GM12878 (cell line): ENCODE results near the gene BEST4. TPM values are rescaled to one million over a fixed set of nuclear protein-coding genes. Genes with fewer than 3 reads are reported as not detected.

Experiments
- ATAC-seq: fragments of 200-7000 bp; cut with Tn5 transposase; 3 replicates; pipeline ENCODE4 v1.9.1; 2020; ENCODE audit warnings: mild to moderate bottlenecking, moderate library complexity
- BruUV-seq: library from RNA; stranded (reverse); fragments of 400-500 nt; replicated peaks from 2 replicates; lab custom pipeline; 2021; lab: Mats Ljungman, UMichigan
- CTCF ChIA-PET: fragments of 300-600 bp; sonication (Branson Sonifier 250); formaldehyde crosslinking; extraction: SDS; loops from one replicate; lab custom pipeline; 2021; ENCODE audit warnings: inconsistent platforms; lab: Yijun Ruan, JAX
- POLR2A ChIA-PET: fragments of 350-600 bp; formaldehyde crosslinking; extraction: SDS; loops from one replicate; lab custom pipeline; 2021; ENCODE audit warnings: inconsistent platforms; lab: Charles Lee
- RAD21 ChIA-PET: fragments of 300-600 bp; sonication (Branson Sonifier 250); formaldehyde crosslinking; loops from one replicate; lab custom pipeline; 2023; ENCODE audit warnings: antibody characterized with exemption; ENCODE audit not compliant: unreplicated experiment; lab: Charles Lee
- SMC1A ChIA-PET: fragments of 300-600 bp; sonication (Branson Sonifier 250); formaldehyde crosslinking; loops from one replicate; lab custom pipeline; 2023; ENCODE audit not compliant: unreplicated experiment, uncharacterized antibody; lab: Charles Lee
- DNase-seq: peaks from one replicate; pipeline ENCODE4 v3.0.0-alpha.2; 2011; ENCODE audit warnings: low read depth, low spot score
- FAIRE-seq: peaks from 3 replicates; lab custom pipeline; 2011; peaks lifted over from hg19 to GRCh38; lab: Jason Lieb, UNC
- H2AFZ ChIP-seq: 2 replicates; pipeline ENCODE4 v1.6.0; 2011; ENCODE audit warnings: low read depth, low read length, control low read depth; ENCODE audit not compliant: control insufficient read depth
- H3K27ac ChIP-seq: 2 replicates; pipeline ENCODE4 v1.5.1; 2011; ENCODE audit warnings: control low read depth; ENCODE audit not compliant: control insufficient read depth, insufficient read depth
- H3K27me3 ChIP-seq, 2 experiments: replicated peaks in 1 of 2; 2 replicates each; pipeline versions ENCODE4 v1.6.0 to v1.6.1; 2011; ENCODE audit warnings: low read length in 1 of 2; ENCODE audit not compliant: control insufficient read depth in 2 of 2, insufficient read depth in 2 of 2
- H3K36me3 ChIP-seq, 2 experiments: 2 replicates each; pipeline ENCODE4 v1.5.1; 2011; ENCODE audit warnings: low read length in 1 of 2; ENCODE audit not compliant: control insufficient read depth in 2 of 2, insufficient read depth in 2 of 2
- H3K4me1 ChIP-seq: 2 replicates; pipeline ENCODE4 v1.6.1; 2011; ENCODE audit warnings: mild to moderate bottlenecking, low read length, moderate library complexity, mixed read lengths; ENCODE audit not compliant: control insufficient read depth, insufficient read depth
- H3K4me2 ChIP-seq: 2 replicates; pipeline ENCODE4 v1.6.0; 2011; ENCODE audit warnings: control low read depth; ENCODE audit not compliant: control insufficient read depth, insufficient read depth
- H3K4me3 ChIP-seq: fragments of 200-600 bp; sonication (generic); 2 replicates; pipeline ENCODE4 v1.5.1; 2016
- H3K79me2 ChIP-seq: 2 replicates; pipeline ENCODE4 v1.6.0; 2011; ENCODE audit warnings: low read length; ENCODE audit not compliant: control insufficient read depth, insufficient read depth
- H3K9ac ChIP-seq: 2 replicates; pipeline ENCODE4 v1.8.0; 2011; ENCODE audit warnings: low read length, control low read depth, mixed read lengths; ENCODE audit not compliant: control insufficient read depth, insufficient read depth
- H3K9me3 ChIP-seq: replicated peaks from 3 replicates; pipeline ENCODE4 v1.5.1; 2011; ENCODE audit warnings: mild to moderate bottlenecking, low read length; ENCODE audit not compliant: control insufficient read depth, insufficient read depth
- H4K20me1 ChIP-seq: 2 replicates; pipeline ENCODE4 v1.6.0; 2011; ENCODE audit not compliant: control insufficient read depth, insufficient read depth
- MTA3 ChIP-seq: IDR thresholded peaks from 2 replicates; pipeline ENCODE4 v1.6.1; 2012; ENCODE audit warnings: low read length, inconsistent platforms, borderline replicate concordance
- POLR2AphosphoS5 ChIP-seq: IDR thresholded peaks from 2 replicates; pipeline ENCODE4 v1.6.1; 2011; ENCODE audit warnings: mild to moderate bottlenecking, low read length, inconsistent platforms
- RBBP5 ChIP-seq: fragments of 200-600 bp; sonication (generic); conservative IDR thresholded peaks from 2 replicates; pipeline ENCODE4 v1.6.1; 2016
- RUNX3 ChIP-seq: IDR thresholded peaks from 2 replicates; pipeline ENCODE4 v1.6.1; 2012; ENCODE audit warnings: low read length, inconsistent platforms
- SMAD5 ChIP-seq: IDR thresholded peaks from 2 replicates; pipeline ENCODE4 v1.6.1; 2016; ENCODE audit warnings: antibody characterized with exemption, low read depth
- WGBS: methylation state at CpG from one replicate; pipeline ENCODE4 v1.1.6; 2016; ENCODE audit warnings: low lambda C conversion rate; ENCODE audit not compliant: insufficient replicate concordance, insufficient coverage; ENCODE audit errors: missing lambda C conversion rate; 5-methylcytosine and 5-hydroxymethylcytosine counted together
- in situ Hi-C: fragments of 300-500 bp; cut with MboI; formaldehyde crosslinking; loops from 9 replicates; pipeline ENCODE4 v1.14.3; 2018; ENCODE audit warnings: mixed read lengths
- intact Hi-C: fragments of 100-400 bp; cut with micrococcal nuclease; formaldehyde crosslinking; loops from one replicate; pipeline ENCODE4 v1.14.2; 2022; ENCODE audit not compliant: unreplicated experiment
- polyA plus RNA-seq, 11 experiments: library from polyadenylated mRNA; depleted of rRNA in 4 of 11; unstranded in 6 of 11; stranded (reverse) in 5 of 11; fragments of >200 nt; fragmentation: Nextera tagmentation in 4 of 11; fragmentation: Illumina TruSeq in 1 of 11; extraction: Ambion mirVana in 4 of 11; extraction: Trizol in 1 of 11; gene quantifications; 1 replicate in 1 of 11; 2 replicates in 10 of 11; pipeline versions ENCODE4 v1.2.1 to v1.2.3, GENCODE V29; 2011 to 2016; ENCODE audit warnings: inconsistent platforms in 2 of 11, missing spikeins in 2 of 11, low read depth in 1 of 11
- total RNA-seq, 4 experiments: library from RNA; depleted of rRNA in 3 of 4; stranded (reverse); fragments of >200 nt in 3 of 4; fragmentation: Illumina TruSeq in 1 of 4; extraction: Trizol in 1 of 4; gene quantifications; 2 replicates each; pipeline versions ENCODE4 v1.2.1 to v1.2.3, GENCODE V29; 2013 to 2021

BEST4 gene
- total and polyA plus RNA-seq, 10 of the 15 experiments (the other 5 are each of a cell fraction or from before 2014, with no cell fraction given), result 0.06 to 1.3 (median 0.42) TPM

- FAIRE-seq, result no peak
- H3K4me3 ChIP-seq, result peak overlapping the region; percentile 73; the same call in 1 of the 2 replicates
- peaks cover 12% of the 10 kb centered on the region for H4K20me1 ChIP-seq
- peaks cover 18% of the 10 kb centered on the region for H3K4me1 ChIP-seq
- BruUV-seq, result no TSS peak
- no peak overlapping the region for H3K9ac ChIP-seq
- DNase-seq, result no peak
- ChIA-PET RAD21 (no interaction called here), CTCF (interaction anchor here (0.8 to 1.5 kb wide), 3 partner anchors 21 to 233 kb away, joined by 3 to 4 read pairs (median 3); partner anchors contain the start of genes PLK3 and UROD), SMC1A (interaction anchor here (0.6 kb wide), 1 partner anchor 78 kb away, joined by 3 read pairs; no protein-coding TSS in a partner anchor), POLR2A (interaction anchor here (0.6 to 1.6 kb wide), 4 partner anchors 21 to 768 kb away, joined by 3 to 4 read pairs (median 4); partner anchors contain the start of gene PLK3)
- H2AFZ ChIP-seq, result no peak overlapping the region
- intact Hi-C loops, result loop anchor here (5.0 kb wide), 1 partner anchor 38 kb away; no protein-coding TSS in a partner anchor
- no peak overlapping the region for H3K27ac ChIP-seq
- peak overlapping the region; percentile 73 for H3K4me2 ChIP-seq
- H3K79me2 ChIP-seq, result peaks cover 43% of the 10 kb centered on the region
- no peak for ATAC-seq
- no peaks in the 10 kb centered on the region for H3K9me3 ChIP-seq
- peaks cover 8 to 30% of the 10 kb centered on the region in 2 experiments for H3K36me3 ChIP-seq
- 88% methylated on average over 6 of the region's 6 CpGs for WGBS
- H3K27me3 ChIP-seq, result no peaks in the 10 kb centered on the region
- TF ChIP-seq RUNX3 (0 out of 2 replicates have a peak, but pooled peaks have one; percentile 22), RBBP5 (no peak), SMAD5 (0 out of 2 replicates have a peak, but pooled peaks have one; percentile 28), MTA3 (0 out of 2 replicates have a peak, but pooled peaks have one; percentile 3), POLR2AphosphoS5 (peak; percentile 66)
- in situ Hi-C loops, result no loop called here
Observed at GRCh38 chr1:44778705-44779576, 9.0 kb downstream of the BEST4 start.
